BLaER1 treated with 17β-estradiol and CSF1 and Interleukin-3, amounts not matched to agents 10 nM and 100 nM (cell line): ENCODE measurements around the gene TXNIP.

Source experiments
- H3K27ac ChIP-seq, 11 experiments: shearing (Covaris generic); formaldehyde crosslinking; 2 replicates each; pipeline ENCODE4 v1.8.1; 2022
- H3K27me3 ChIP-seq, 11 experiments: shearing (Covaris generic); formaldehyde crosslinking; 2 replicates each; pipeline ENCODE4 v1.8.1; 2022
- H3K36me3 ChIP-seq, 11 experiments: shearing (Covaris generic); formaldehyde crosslinking; 2 replicates each; pipeline ENCODE4 v1.8.1; 2022
- H3K4me1 ChIP-seq, 10 experiments: shearing (Covaris generic); formaldehyde crosslinking; 2 replicates each; pipeline ENCODE4 v1.8.1; 2022
- H3K4me2 ChIP-seq, 11 experiments: shearing (Covaris generic); formaldehyde crosslinking; 2 replicates each; pipeline ENCODE4 v1.8.1; 2022
- H3K4me3 ChIP-seq, 10 experiments: shearing (Covaris generic); formaldehyde crosslinking; 2 replicates each; pipeline ENCODE4 v1.8.1; 2022
- H3K9ac ChIP-seq, 11 experiments: shearing (Covaris generic); formaldehyde crosslinking; 2 replicates each; pipeline ENCODE4 v1.8.1; 2022
- H3K9me3 ChIP-seq, 11 experiments: shearing (Covaris generic); formaldehyde crosslinking; replicated peaks in 1 of 11; 2 replicates each; pipeline ENCODE4 v1.8.1; 2022
- H4K20me1 ChIP-seq, 11 experiments: shearing (Covaris generic); formaldehyde crosslinking; 2 replicates each; pipeline ENCODE4 v1.8.1; 2022
- Cebpa-rat ChIP-seq, 11 experiments: shearing (Covaris generic); IDR thresholded peaks; 2 replicates each; pipeline ENCODE4 v1.8.1; 2022

Gene TXNIP

GRCh38 chr1:145947551-145947950 is 48.8 kb downstream of the TXNIP start:
- no peak overlapping the region for H3K27ac ChIP-seq
- H3K4me1 ChIP-seq: peaks cover 10 to 20% (median 12%) of the 10 kb centered on the region in 10 experiments; a peak in 18 of 20 replicates
- H3K4me3 ChIP-seq: no peak overlapping the region
- H3K27me3 ChIP-seq: no peaks in the 10 kb centered on the region
- H3K9ac ChIP-seq: no peak overlapping the region
- no peak overlapping the region for H3K4me2 ChIP-seq
- peaks cover 0 to 12% (median 0%) of the 10 kb centered on the region in 11 experiments; a peak in 3 of 22 replicates for H4K20me1 ChIP-seq
- TF ChIP-seq Cebpa-rat (IDR thresholded peaks at IDR 0.05): no peak
- H3K36me3 ChIP-seq: peaks cover 3 to 73% (median 44%) of the 10 kb centered on the region in 11 experiments; a peak in 20 of 22 replicates
- no peaks in the 10 kb centered on the region for H3K9me3 ChIP-seq

- peaks cover 10 to 17% (median 11%) of the 10 kb centered on the region in 10 experiments; a peak in 18 of 20 replicates for H3K4me1 ChIP-seq
- TF ChIP-seq Cebpa-rat (IDR thresholded peaks at IDR 0.05): no peak
- H3K27me3 ChIP-seq: no peaks in the 10 kb centered on the region
- peaks cover 0 to 12% (median 0%) of the 10 kb centered on the region in 11 experiments; a peak in 3 of 22 replicates for H4K20me1 ChIP-seq
- H3K4me3 ChIP-seq: no peak overlapping the region
- H3K4me2 ChIP-seq: no peak overlapping the region
- no peaks in the 10 kb centered on the region for H3K9me3 ChIP-seq
- H3K27ac ChIP-seq: no peak overlapping the region
- H3K36me3 ChIP-seq: peaks cover 3 to 73% (median 54%) of the 10 kb centered on the region in 11 experiments; a peak in 21 of 22 replicates
- no peak overlapping the region for H3K9ac ChIP-seq
These were observed 49.8 kb downstream of the TXNIP start for GRCh38 chr1:145946477-145946986.

- Histone ChIP-seq H3K4me2 (no peak overlapping the region), H3K9ac (no peak overlapping the region), H3K27ac (no peak overlapping the region), H3K9me3 (no peaks in the 10 kb centered on the region), H3K27me3 (no peaks in the 10 kb centered on the region), H3K4me3 (no peak overlapping the region), H4K20me1 (peaks cover 0 to 12% (median 0%) of the 10 kb centered on the region in 11 experiments; a peak in 2 of 22 replicates), H3K4me1 (peaks cover 0 to 6% (median 0%) of the 10 kb centered on the region in 10 experiments; a peak in 1 of 20 replicates), H3K36me3 (peaks cover 11 to 91% (median 73%) of the 10 kb centered on the region in 11 experiments; a peak in 21 of 22 replicates)
- TF ChIP-seq Cebpa-rat (IDR thresholded peaks at IDR 0.05): no peak
These were observed 51.8 kb downstream of the TXNIP start for GRCh38 chr1:145944532-145944931.

- no peaks in the 10 kb centered on the region for H3K9me3 ChIP-seq
- H3K27ac ChIP-seq: no peak overlapping the region
- H3K4me2 ChIP-seq: no peak overlapping the region
- no peak for TF ChIP-seq Cebpa-rat (IDR thresholded peaks at IDR 0.05)
- no peaks in the 10 kb centered on the region for H3K27me3 ChIP-seq
- H3K4me3 ChIP-seq: no peak overlapping the region
- H3K9ac ChIP-seq: no peak overlapping the region
- H3K36me3 ChIP-seq: peaks cover 11 to 98% (median 68%) of the 10 kb centered on the region in 11 experiments; a peak in 21 of 22 replicates
- peaks cover 0 to 4% (median 0%) of the 10 kb centered on the region in 11 experiments; a peak in 1 of 22 replicates for H4K20me1 ChIP-seq
- H3K4me1 ChIP-seq: peaks cover 0 to 6% (median 0%) of the 10 kb centered on the region in 10 experiments; a peak in 1 of 20 replicates
These were observed 53.5 kb downstream of the TXNIP start for GRCh38 chr1:145942871-145943270.
